Stomach smooth muscle (tissue), 2 donors: Measurements from ENCODE around the gene TMEM100.
A peak's percentile ranks its signal among the peaks of the same experiment; 100 is the strongest.

Experiments
- H3K27ac ChIP-seq: one replicate; pipeline ENCODE4 v1.7.0; 2013; ENCODE audit warnings: mild to moderate bottlenecking, low read length, inconsistent platforms
- H3K27me3 ChIP-seq, 2 donors: one replicate each; pipeline ENCODE4 v1.7.0; 2013; ENCODE audit warnings: low read length in 2 of 2; ENCODE audit not compliant: insufficient read depth in 2 of 2, control insufficient read depth in 1 of 2
- H3K36me3 ChIP-seq, 2 donors: one replicate each; pipeline ENCODE4 v1.7.0; 2013; ENCODE audit warnings: low read length in 2 of 2; ENCODE audit not compliant: control insufficient read depth in 2 of 2, insufficient read depth in 2 of 2
- H3K4me1 ChIP-seq: one replicate; pipeline ENCODE4 v1.7.0; 2013; ENCODE audit warnings: low read length; ENCODE audit not compliant: control insufficient read depth, insufficient read depth
- H3K4me3 ChIP-seq, 2 donors: one replicate each; pipeline ENCODE4 v1.7.0; 2013; ENCODE audit warnings: low read length in 2 of 2
- H3K9ac ChIP-seq, 2 donors: one replicate each; pipeline ENCODE4 v1.7.0; 2013; ENCODE audit warnings: low read length in 2 of 2, mild to moderate bottlenecking in 1 of 2
- H3K9me3 ChIP-seq, 2 donors: one replicate each; pipeline ENCODE4 v1.7.0; 2013; ENCODE audit warnings: low read length in 2 of 2; ENCODE audit not compliant: control insufficient read depth in 2 of 2
- donor health status: healthy.
- donor health status: Pancreatic carcinoma.

TMEM100 gene

DNA sequence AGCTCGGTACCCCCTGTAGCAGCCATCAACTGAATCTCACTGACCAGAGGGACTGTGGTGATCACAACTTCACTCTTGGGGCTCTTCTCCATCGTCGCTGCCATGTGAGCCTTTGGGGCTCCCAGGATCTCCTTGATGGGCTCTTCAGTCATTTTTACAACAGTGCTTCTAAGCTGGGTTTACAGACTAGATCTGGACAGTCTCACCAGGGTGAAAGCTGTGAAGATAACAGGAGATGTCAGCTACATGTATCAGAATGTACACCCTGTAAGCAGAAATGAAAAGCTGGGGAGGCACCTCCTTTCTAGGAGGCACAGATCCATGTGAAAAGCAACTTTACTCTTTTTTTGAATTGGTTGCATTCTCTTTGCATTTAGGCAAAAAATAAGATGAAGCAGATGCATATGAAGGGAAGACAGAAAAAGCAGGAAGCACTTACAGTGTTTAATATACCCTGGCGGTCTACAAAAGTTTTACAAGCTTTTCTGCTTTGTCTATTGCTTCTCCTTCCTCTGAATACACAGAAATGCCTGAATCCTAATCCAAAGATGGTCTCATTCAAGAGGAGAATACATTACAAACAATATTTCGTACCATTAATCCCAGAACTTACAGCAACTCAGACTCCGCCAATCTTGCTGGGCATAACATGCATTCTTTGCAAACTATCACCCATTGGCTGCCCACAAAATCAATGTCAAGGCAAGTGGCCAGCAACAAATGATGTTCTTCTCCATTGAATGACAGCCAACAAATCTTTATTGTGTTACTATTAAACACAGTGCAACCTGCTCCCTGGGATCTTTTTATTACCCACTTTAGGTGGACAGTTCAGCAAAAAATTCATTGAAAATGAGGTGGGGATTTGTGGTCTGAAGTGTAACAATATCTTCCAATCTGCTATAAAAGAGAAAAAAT is 1.5 kb downstream of the TMEM100 start:
- Histone ChIP-seq H3K9me3 (no peaks in the 10 kb centered on the region), H3K9ac (peak overlapping the region; percentile 14 to 70), H3K4me3 (peak overlapping the region; percentile 79 to 83), H3K36me3 (peaks cover 3 to 10% of the 10 kb centered on the region in 2 donors), H3K27ac (peak overlapping the region; percentile 84), H3K27me3 (no peaks in the 10 kb centered on the region), H3K4me1 (peaks cover 26% of the 10 kb centered on the region)

DNA sequence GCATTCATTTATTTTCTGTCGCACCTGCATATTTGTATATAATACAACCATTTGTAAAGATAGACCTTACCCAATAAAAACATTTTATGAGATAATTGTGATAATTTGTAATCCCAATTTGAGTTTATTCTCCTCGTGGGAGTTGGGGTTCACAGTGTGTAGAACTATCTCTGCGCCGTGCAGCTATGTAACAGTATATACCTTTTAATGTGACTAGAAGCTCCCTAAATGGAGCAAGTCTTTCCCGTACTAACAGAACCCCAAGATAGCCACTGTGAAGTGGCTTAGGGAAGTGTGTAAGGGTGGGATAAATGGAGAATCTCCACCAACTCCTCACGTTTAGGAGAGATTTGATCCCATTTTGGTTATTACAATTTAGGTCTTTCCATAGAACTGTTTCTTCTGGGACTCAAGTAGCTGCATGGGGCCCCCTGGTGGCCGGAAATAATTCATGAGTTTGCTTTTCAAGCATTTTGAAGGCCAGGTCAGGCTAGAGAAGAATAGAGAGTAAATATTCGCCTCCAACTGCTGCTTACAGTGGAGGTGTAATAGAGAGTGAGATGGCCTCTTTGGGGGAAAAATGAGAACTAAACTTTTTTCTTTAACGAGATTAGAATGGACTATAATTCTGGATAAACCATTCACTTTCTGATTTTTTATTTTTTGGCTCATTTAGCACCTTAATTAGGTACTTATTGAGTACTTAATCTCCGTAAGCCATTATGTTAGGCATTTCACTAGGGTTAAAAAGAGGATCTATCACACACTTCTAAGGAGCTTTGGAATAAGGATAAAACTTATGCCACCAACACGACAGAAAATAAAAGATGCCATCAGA is 4.5 kb downstream of the TMEM100 start:
- no peaks in the 10 kb centered on the region for H3K9me3 ChIP-seq
- H3K27ac ChIP-seq: no peak overlapping the region
- H3K4me1 ChIP-seq: peaks cover 14% of the 10 kb centered on the region
- no peak overlapping the region for H3K4me3 ChIP-seq
- H3K9ac ChIP-seq: no peak overlapping the region
- H3K36me3 ChIP-seq: peaks cover 3 to 10% of the 10 kb centered on the region in 2 donors
- no peaks in the 10 kb centered on the region for H3K27me3 ChIP-seq

- Histone ChIP-seq H3K27ac (no peak overlapping the region), H3K36me3 (peaks cover 3 to 10% of the 10 kb centered on the region in 2 donors), H3K9ac (no peak overlapping the region), H3K27me3 (no peaks in the 10 kb centered on the region), H3K9me3 (no peaks in the 10 kb centered on the region), H3K4me3 (no peak overlapping the region), H3K4me1 (peaks cover 14% of the 10 kb centered on the region)
These were observed 5.2 kb downstream of the TMEM100 start for GRCh38 chr17:55717432-55717831.

DNA sequence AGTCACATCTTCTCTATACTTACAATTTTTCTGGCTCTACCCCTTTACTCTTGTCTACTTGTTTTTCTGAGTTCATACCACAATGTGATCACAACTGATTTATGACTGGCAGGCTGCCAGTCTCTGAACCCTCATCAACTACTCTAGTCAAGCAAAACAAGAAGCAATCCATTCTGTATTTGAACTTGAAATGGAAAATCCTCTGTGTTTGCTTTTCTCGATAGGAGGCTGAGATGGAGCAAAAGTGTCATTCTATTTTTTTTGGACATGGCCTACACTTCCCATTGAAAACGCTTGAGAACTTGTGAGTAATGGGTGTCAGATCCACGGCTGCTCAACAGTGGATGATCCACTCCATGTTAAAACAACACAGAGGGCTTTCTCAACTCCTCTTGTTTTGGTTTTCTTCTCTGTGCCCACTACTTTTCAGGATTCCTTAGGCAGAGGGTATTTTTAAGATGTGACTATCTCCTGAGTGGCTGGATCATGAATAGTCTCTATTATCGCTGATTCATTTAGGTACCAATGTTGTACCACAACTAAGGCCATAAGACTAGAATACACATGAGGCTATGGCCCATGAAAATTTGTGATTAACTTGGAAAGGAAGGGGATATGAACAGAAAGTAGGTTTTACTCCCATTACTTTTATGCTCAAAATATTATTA is 11.7 kb downstream of the TMEM100 start:
- H3K27ac ChIP-seq: peak overlapping the region; percentile 59
- H3K9me3 ChIP-seq: no peaks in the 10 kb centered on the region
- H3K4me1 ChIP-seq: peaks cover 17% of the 10 kb centered on the region
- H3K9ac ChIP-seq: no peak overlapping the region
- no peaks in the 10 kb centered on the region for H3K36me3 ChIP-seq
- no peaks in the 10 kb centered on the region for H3K27me3 ChIP-seq
- no peak overlapping the region for H3K4me3 ChIP-seq

GRCh38 chr17:55710410-55710809 is 12.3 kb downstream of the TMEM100 start:
- Histone ChIP-seq H3K9me3 (no peaks in the 10 kb centered on the region), H3K4me3 (no peak overlapping the region), H3K27ac (peak overlapping the region; percentile 59), H3K4me1 (peaks cover 22% of the 10 kb centered on the region), H3K36me3 (no peaks in the 10 kb centered on the region), H3K9ac (no peak overlapping the region), H3K27me3 (no peaks in the 10 kb centered on the region)

DNA sequence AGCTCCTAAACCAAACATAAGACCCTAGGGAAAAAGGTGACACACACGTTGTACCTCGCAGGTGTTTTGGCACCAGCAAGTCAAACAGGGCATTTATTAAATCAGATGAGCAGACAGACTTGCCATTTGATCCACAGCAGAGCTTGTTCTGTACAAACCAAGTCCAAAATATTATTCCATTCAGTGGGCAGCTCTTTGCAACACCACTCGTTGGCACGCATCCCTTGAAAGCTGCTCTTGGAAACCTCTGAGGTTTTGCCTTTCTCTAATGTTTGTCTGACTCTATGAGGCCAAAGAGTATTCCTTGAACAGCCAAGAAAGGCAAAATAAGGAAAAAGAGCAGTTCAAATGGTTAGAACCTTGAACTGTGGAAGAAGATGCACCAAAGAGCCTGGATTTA is 12.7 kb downstream of the TMEM100 start:
- Histone ChIP-seq H3K9me3 (no peaks in the 10 kb centered on the region), H3K4me1 (peaks cover 22% of the 10 kb centered on the region), H3K27me3 (no peaks in the 10 kb centered on the region), H3K4me3 (no peak overlapping the region), H3K36me3 (no peaks in the 10 kb centered on the region), H3K27ac (peak overlapping the region; percentile 59), H3K9ac (no peak overlapping the region)

- no peaks in the 10 kb centered on the region for H3K27me3 ChIP-seq
- H3K9ac ChIP-seq: no peak overlapping the region
- H3K4me1 ChIP-seq: peaks cover 22% of the 10 kb centered on the region
- peak overlapping the region; percentile 59 for H3K27ac ChIP-seq
- H3K9me3 ChIP-seq: no peaks in the 10 kb centered on the region
- no peak overlapping the region for H3K4me3 ChIP-seq
- H3K36me3 ChIP-seq: no peaks in the 10 kb centered on the region
These were observed 13.2 kb downstream of the TMEM100 start for GRCh38 chr17:55709440-55709839.

DNA sequence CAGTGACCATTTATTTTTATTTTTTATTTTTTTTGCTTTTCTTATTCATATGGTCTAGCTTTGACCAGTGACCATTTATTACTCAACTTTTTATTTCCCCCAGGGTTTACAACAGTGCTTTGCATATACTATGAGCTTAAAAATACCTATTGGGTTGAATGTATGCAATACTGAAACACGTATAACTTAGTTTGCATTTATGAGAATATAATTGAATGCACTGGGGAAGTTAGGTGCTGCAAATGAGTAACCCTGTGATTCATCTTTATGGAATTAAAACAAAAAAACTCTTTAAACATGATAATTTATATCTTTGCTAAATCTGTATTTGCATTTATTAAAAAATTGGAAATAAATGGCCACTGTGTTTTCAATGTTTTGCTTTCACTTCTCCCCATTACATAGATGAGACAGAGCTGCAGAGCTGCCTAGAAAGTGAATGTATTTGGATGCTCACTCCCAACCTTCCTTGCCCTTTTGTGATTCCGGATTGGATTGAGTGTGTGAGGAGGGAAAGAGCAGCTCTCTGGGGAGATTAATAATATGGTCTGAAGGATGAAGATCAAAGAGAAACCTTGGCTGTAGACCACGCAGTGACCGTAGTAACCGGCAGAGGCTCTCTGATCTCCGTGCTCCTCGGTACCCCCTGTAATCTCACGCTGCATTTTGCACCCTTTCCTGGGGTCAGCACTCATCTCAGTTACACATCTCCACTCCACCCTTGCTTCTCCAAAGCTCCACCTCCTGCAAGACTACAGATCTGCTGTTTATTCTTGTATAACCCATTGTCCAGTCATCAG is 14.3 kb downstream of the TMEM100 start:
- no peaks in the 10 kb centered on the region for H3K36me3 ChIP-seq
- H3K4me3 ChIP-seq: peak overlapping the region in 1 of 2 donors; percentile 50
- H3K4me1 ChIP-seq: peaks cover 22% of the 10 kb centered on the region
- H3K9ac ChIP-seq: no peak overlapping the region
- H3K27ac ChIP-seq: peak overlapping the region; percentile 7
- no peaks in the 10 kb centered on the region for H3K9me3 ChIP-seq
- no peaks in the 10 kb centered on the region for H3K27me3 ChIP-seq

DNA sequence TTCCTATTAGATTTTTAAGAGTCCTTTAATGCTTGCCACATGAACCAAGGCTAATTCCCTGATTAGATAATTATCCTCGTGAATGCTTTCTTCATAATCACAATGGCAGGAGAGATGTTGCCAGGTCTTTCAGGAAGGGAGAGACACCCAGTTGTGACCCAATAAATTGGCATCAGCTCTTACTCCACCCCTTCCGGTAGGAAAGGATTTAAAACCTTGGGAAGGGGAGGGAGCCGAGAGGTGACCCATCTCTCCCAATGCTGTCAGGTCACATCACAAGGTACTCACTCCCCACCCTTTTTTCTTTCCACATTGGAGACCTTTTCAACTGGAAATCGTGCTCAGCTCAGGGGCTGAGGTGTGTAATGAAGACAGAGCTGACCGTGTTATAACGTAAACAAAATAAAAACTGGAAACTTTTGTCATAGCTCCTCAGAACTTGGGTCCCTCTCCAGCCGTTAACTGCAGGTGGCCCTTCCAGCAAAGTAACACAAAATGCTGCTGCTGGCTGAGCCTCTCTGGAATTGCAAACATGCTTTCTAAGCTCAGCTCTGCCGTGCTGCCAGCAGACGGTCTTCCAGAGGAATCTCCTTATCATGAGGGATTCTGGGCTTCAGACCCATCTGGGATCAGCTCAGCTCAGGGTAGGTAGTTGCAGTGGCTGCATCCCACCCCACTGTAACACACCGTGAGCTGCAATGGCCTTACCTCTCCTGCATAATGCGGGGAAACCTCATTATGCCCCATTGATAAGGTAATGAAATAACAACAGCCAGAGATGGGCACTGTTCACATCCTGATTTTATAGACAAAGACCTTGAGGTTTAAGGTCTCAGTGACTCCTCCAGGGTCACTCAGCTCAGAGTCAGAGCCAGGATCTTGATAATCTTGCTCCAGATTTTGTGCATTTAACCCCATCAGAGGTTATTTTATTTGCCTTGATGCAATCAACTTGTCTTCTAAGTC is 15.6 kb downstream of the TMEM100 start:
- Histone ChIP-seq H3K9ac (peak overlapping the region in 1 of 2 donors; percentile 14), H3K27ac (peak overlapping the region; percentile 60), H3K4me1 (peaks cover 29% of the 10 kb centered on the region), H3K4me3 (peak overlapping the region in 1 of 2 donors; percentile 44), H3K9me3 (no peaks in the 10 kb centered on the region), H3K27me3 (no peaks in the 10 kb centered on the region), H3K36me3 (no peaks in the 10 kb centered on the region)
